HUES64 (cell line): ENCODE results near the gene GFRA1.

Experiments
- H3K27ac ChIP-seq: 2 replicates; pipeline ENCODE4 v1.7.0; 2013; ENCODE audit warnings: low read depth, low read length, inconsistent platforms
- H3K27me3 ChIP-seq: 2 replicates; pipeline ENCODE4 v1.6.1; 2013; ENCODE audit warnings: mild to moderate bottlenecking, low read length; ENCODE audit not compliant: insufficient read depth
- H3K36me3 ChIP-seq: 2 replicates; pipeline ENCODE4 v1.6.1; 2013; ENCODE audit warnings: mild to moderate bottlenecking, low read length; ENCODE audit not compliant: insufficient read depth
- H3K4me1 ChIP-seq: 2 replicates; pipeline ENCODE4 v1.6.1; 2013; ENCODE audit warnings: mild to moderate bottlenecking, low read length, moderate library complexity; ENCODE audit not compliant: insufficient read depth
- H3K4me3 ChIP-seq: 2 replicates; pipeline ENCODE4 v1.5.1; 2013; ENCODE audit warnings: mild to moderate bottlenecking, low read length, moderate library complexity
- H3K9ac ChIP-seq: 2 replicates; pipeline ENCODE4 v1.6.1; 2013; ENCODE audit warnings: mild to moderate bottlenecking, low read depth, low read length
- H3K9me3 ChIP-seq: 2 replicates; pipeline ENCODE4 v1.6.1; 2013; ENCODE audit warnings: low read depth, low read length; ENCODE audit not compliant: insufficient read depth
- whole genome bisulfite sequencing: fragments of 150-250, 120-280 bp; methylation state at CpG from one replicate; pipeline ENCODE4 v1.1.7; 2013; ENCODE audit warnings: missing lambda C conversion rate; 5-methylcytosine and 5-hydroxymethylcytosine counted together

Gene GFRA1

DNA sequence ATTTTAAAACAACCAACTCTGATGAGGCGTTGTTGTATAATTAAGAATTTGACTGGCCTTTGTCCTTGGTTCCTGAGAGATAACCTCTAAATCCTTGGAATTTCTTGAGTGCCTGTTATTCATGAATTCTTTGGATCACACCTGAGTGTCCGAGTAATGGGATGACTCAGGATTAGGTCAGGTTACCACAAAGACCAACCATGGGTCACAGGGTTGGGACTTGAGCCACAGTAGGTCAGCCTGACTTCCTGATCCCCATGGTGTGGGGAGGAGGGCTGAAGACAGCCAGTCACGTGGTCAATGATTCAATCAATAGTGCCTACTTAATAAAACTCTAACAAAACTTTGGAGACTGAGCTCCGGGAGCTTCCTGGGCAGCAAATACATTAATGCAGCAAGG lies 192.5 kb downstream of the GFRA1 start:
- H3K9me3 ChIP-seq = no peaks in the 10 kb centered on the region
- H3K4me1 ChIP-seq = peaks cover 4% of the 10 kb centered on the region; the same call in 1 of the 2 replicates
- no peak overlapping the region for H3K9ac ChIP-seq
- H3K27me3 ChIP-seq = no peaks in the 10 kb centered on the region
- no peak overlapping the region for H3K4me3 ChIP-seq
- WGBS = 62% methylated on average over 4 of the region's 4 CpGs
- H3K27ac ChIP-seq = no peak overlapping the region
- H3K36me3 ChIP-seq = no peaks in the 10 kb centered on the region

GRCh38 chr10:116079355-116079754 lies 193.7 kb downstream of the GFRA1 start:
- Histone ChIP-seq H3K4me1 (peaks cover 4% of the 10 kb centered on the region; the same call in 1 of the 2 replicates), H3K4me3 (no peak overlapping the region), H3K9ac (no peak overlapping the region), H3K27ac (no peak overlapping the region), H3K9me3 (no peaks in the 10 kb centered on the region), H3K27me3 (no peaks in the 10 kb centered on the region), H3K36me3 (no peaks in the 10 kb centered on the region)
- WGBS = 93% methylated on average over 9 of the region's 9 CpGs

DNA sequence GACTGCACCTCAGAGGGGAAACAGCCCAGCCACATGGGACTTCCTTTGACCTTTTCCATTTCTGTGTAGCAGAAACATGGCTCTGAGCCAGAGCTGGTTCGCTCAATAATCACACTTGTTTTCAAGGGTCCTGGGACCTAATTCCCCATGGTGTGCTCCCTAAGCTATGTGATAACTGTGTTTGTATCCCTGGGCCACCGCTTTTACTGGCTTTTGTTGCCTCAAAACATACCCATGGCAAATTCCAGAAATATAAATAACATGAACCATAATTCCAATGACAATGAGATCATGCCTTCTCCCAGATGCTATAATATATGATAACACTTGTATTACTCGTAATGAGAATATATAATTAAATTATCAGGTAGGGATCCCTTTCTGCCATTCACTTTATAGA lies 196.4 kb downstream of the GFRA1 start:
- Histone ChIP-seq H3K4me1 (peaks cover 4% of the 10 kb centered on the region; the same call in 1 of the 2 replicates), H3K9me3 (no peaks in the 10 kb centered on the region), H3K4me3 (no peak overlapping the region), H3K9ac (no peak overlapping the region), H3K36me3 (no peaks in the 10 kb centered on the region), H3K27ac (no peak overlapping the region), H3K27me3 (no peaks in the 10 kb centered on the region)
- 100% methylated on average over 2 of the region's 3 CpGs for WGBS

- Histone ChIP-seq H3K27me3 (no peaks in the 10 kb centered on the region), H3K9ac (no peak overlapping the region), H3K27ac (no peak overlapping the region), H3K4me1 (peaks cover 9% of the 10 kb centered on the region; the same call in 1 of the 2 replicates), H3K9me3 (no peaks in the 10 kb centered on the region), H3K36me3 (no peaks in the 10 kb centered on the region), H3K4me3 (no peak overlapping the region)
- WGBS = 93% methylated on average over 7 of the region's 7 CpGs
These were observed 199.5 kb downstream of the GFRA1 start for GRCh38 chr10:116073510-116073909.

DNA sequence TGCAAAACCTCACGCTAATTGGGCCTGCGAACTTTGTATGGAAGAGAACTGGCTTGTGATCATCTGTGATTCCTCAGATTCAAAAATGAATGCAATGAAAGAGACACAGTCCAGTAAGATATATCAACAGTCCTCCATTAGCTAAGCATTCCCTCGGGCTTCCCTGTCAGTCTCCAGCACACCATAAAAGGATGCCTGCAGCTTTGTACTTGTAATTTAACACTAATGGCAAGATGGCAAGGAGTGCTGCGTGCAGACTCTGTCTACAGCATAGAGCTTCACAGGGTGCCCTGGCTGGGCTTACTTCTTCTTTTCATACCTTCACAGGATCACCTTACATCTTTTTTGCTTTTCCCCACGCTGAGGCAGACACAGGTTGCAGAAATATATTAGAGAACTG lies 200.0 kb downstream of the GFRA1 start:
- 78% methylated on average over 4 of the region's 5 CpGs for WGBS
- H3K27me3 ChIP-seq = no peaks in the 10 kb centered on the region
- no peaks in the 10 kb centered on the region for H3K36me3 ChIP-seq
- H3K4me1 ChIP-seq = peaks cover 9% of the 10 kb centered on the region; the same call in 1 of the 2 replicates
- no peaks in the 10 kb centered on the region for H3K9me3 ChIP-seq
- H3K27ac ChIP-seq = no peak overlapping the region
- no peak overlapping the region for H3K4me3 ChIP-seq
- no peak overlapping the region for H3K9ac ChIP-seq

GRCh38 chr10:116071453-116072148 lies 201.4 kb downstream of the GFRA1 start:
- H3K4me1 ChIP-seq = peaks cover 9% of the 10 kb centered on the region; the same call in 1 of the 2 replicates
- no peak overlapping the region for H3K4me3 ChIP-seq
- 92% methylated on average over 4 of the region's 5 CpGs for WGBS
- no peak overlapping the region for H3K27ac ChIP-seq
- no peak overlapping the region for H3K9ac ChIP-seq
- H3K9me3 ChIP-seq = no peaks in the 10 kb centered on the region
- H3K27me3 ChIP-seq = no peaks in the 10 kb centered on the region
- no peaks in the 10 kb centered on the region for H3K36me3 ChIP-seq

DNA sequence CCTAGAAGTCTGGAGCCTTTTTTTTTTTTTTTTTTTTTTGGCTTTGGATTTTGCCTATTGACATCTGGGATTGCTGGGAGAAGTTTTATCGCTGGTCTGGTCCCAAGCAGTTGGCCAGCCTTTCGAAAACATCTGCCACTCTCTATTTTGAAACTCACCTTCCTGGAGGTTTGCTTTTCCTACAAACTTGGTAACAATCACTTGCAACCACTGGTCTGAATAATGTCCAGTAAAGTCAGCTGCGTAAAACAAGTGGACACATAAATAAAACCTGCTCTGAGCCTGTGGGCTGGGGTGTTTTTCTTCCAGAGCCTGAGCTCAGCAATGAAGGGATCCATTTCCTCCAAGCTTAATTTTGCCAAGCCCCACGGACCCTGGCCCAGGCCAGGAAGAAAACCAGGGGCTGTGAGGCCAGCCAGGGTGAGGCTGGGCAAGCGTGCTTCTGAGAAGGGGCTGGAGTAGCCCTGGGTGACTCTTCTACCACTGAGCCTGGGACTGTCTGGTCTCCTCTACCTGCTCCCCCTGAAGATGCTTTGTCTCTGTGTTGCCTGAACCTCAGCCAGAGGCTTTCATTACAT lies 202.2 kb downstream of the GFRA1 start:
- Histone ChIP-seq H3K9ac (no peak overlapping the region), H3K4me3 (no peak overlapping the region), H3K27me3 (no peaks in the 10 kb centered on the region), H3K36me3 (no peaks in the 10 kb centered on the region), H3K27ac (no peak overlapping the region), H3K4me1 (peaks cover 9% of the 10 kb centered on the region; the same call in 1 of the 2 replicates), H3K9me3 (no peaks in the 10 kb centered on the region)
- WGBS = 92% methylated on average over 5 of the region's 5 CpGs

DNA sequence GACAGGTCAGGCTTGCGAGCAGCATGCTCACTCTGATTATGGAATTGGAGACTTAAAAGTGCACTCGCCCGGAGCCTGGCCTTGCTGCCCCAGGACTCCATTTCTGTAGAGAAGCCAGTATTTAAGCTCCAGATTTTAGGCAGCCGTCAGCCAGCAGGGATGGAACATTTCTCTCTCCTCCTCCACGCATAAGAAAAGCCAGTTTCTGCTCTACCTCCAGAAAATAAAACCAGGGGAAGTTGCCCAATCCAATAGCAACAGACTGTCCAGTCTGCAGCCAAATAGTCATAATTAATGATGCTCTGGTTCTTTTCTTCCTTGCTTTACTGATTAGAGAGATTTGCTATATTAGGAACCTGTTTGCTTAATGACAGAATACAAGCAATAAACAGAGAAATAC lies 203.2 kb downstream of the GFRA1 start:
- H3K36me3 ChIP-seq = no peaks in the 10 kb centered on the region
- H3K9ac ChIP-seq = no peak overlapping the region
- H3K27me3 ChIP-seq = no peaks in the 10 kb centered on the region
- H3K4me3 ChIP-seq = no peak overlapping the region
- H3K9me3 ChIP-seq = no peaks in the 10 kb centered on the region
- H3K4me1 ChIP-seq = peaks cover 9% of the 10 kb centered on the region; the same call in 1 of the 2 replicates
- no peak overlapping the region for H3K27ac ChIP-seq
- WGBS = 86% methylated on average over 5 of the region's 5 CpGs

- Histone ChIP-seq H3K9ac (no peak overlapping the region), H3K27ac (no peak overlapping the region), H3K27me3 (no peaks in the 10 kb centered on the region), H3K4me1 (peaks cover 9% of the 10 kb centered on the region; the same call in 1 of the 2 replicates), H3K36me3 (no peaks in the 10 kb centered on the region), H3K4me3 (no peak overlapping the region), H3K9me3 (no peaks in the 10 kb centered on the region)
- WGBS = 96% methylated on average over 7 of the region's 7 CpGs
These were observed 205.2 kb downstream of the GFRA1 start for GRCh38 chr10:116067825-116068224.

DNA sequence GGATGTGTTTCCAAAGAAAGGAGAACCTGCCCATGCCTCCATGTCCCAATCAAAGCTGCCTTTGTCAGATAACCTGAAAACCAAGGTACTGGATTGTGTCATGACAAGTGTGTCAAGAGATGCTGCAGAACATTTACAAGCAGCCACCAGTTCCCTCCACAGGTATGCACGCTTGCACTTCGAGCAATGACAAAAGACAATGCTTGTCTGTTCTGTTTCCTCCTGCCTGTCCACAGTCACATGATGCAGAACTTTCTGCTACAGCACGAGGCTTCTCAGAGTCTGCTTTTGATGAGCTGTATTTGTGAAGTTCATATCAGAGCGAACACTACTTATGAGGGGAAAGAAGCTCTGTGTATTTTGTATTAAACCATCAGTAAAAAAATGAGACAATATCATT lies 209.9 kb downstream of the GFRA1 start:
- Histone ChIP-seq H3K9ac (no peak overlapping the region), H3K27me3 (no peaks in the 10 kb centered on the region), H3K36me3 (no peaks in the 10 kb centered on the region), H3K9me3 (no peaks in the 10 kb centered on the region), H3K4me1 (no peaks in the 10 kb centered on the region), H3K27ac (no peak overlapping the region), H3K4me3 (no peak overlapping the region)
- 93% methylated on average over 3 of the region's 4 CpGs for WGBS

DNA sequence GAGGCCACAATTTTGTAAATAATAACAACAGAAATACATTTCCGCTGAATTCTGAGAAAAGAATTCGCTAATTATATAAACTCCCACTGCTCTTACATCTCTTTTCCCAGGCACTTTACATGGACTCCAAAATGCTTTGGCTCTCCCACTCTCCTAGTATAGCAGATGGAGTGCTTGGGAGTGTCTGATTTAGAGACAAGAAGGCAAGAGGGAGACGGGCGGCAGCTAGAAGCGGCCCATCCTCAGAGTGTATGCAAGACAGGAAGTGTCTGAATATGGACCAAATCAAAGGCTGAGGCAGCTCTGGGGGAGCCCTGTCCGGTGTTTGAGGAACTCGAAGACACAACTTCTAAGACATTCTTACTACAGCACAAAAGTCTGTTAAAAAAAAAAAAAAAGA lies 212.1 kb downstream of the GFRA1 start:
- H3K4me1 ChIP-seq = peaks cover 4% of the 10 kb centered on the region; the same call in 1 of the 2 replicates

More for the DNA sequence above, 212.1 kb downstream of the GFRA1 start:
- H3K9ac ChIP-seq = no peak overlapping the region
- H3K36me3 ChIP-seq = no peaks in the 10 kb centered on the region
- no peaks in the 10 kb centered on the region for H3K27me3 ChIP-seq
- WGBS = 96% methylated on average over 7 of the region's 7 CpGs
- no peaks in the 10 kb centered on the region for H3K9me3 ChIP-seq
- no peak overlapping the region for H3K27ac ChIP-seq
- no peak overlapping the region for H3K4me3 ChIP-seq
